ENCODE measurements around the gene COL4A1.

Gene COL4A1

GRCh38 chr13:110338441-110339101 is 31.6 kb upstream of the COL4A1 start:
- no peak for TF ChIP-seq POLR2AphosphoS5 (IDR thresholded peaks at IDR 0.05; ENCODE audit: low read depth, low read length)

DNA sequence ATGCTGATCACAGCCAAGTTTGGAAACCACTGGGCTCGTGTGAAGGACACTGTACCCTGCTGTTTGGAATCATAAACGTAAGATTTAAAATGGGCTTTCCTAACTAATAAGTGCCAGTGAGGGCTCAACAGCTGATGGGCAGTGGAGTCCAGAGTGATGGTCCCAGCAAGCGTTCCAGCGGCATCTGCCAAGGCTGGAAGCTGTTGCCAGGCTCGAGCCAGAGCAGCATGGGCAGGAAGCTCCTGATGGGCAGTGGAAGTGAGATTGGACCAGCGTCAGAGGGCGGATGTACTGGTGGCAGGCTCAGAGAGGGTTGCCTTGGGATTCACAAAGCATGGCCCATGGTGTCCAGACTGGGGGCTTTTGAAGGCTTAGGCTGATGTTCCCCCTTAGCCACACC is 30.3 kb upstream of the COL4A1 start:
- TF ChIP-seq FOXP2 (optimal IDR thresholded peaks at IDR 0.05; ENCODE audit: borderline replicate concordance, extremely low read depth, extremely low read length, insufficient read depth) (no peak), TAF1 (IDR thresholded peaks at IDR 0.05; ENCODE audit: borderline replicate concordance, insufficient read depth, low read length) (no peak)

DNA sequence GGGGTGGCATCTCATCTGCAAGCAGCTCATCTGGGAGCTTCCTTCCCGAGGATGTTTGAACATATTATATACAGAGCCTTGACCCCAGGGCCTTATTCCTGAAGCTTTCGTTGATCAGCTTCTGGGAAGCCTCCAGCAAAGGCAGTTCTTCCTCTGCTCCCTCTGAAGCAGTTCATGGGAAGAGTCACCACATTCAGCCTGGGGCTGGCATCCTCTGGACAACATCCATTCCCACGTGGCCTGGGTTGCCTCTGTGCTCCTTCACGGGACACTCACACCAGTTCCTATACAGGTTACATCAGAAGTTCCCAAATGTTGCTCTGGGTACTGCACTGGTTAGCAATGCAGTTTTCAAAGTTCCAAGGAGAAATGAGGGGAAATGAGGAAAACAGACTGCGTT is 29.7 kb upstream of the COL4A1 start:
- TF ChIP-seq, protein P1, sequence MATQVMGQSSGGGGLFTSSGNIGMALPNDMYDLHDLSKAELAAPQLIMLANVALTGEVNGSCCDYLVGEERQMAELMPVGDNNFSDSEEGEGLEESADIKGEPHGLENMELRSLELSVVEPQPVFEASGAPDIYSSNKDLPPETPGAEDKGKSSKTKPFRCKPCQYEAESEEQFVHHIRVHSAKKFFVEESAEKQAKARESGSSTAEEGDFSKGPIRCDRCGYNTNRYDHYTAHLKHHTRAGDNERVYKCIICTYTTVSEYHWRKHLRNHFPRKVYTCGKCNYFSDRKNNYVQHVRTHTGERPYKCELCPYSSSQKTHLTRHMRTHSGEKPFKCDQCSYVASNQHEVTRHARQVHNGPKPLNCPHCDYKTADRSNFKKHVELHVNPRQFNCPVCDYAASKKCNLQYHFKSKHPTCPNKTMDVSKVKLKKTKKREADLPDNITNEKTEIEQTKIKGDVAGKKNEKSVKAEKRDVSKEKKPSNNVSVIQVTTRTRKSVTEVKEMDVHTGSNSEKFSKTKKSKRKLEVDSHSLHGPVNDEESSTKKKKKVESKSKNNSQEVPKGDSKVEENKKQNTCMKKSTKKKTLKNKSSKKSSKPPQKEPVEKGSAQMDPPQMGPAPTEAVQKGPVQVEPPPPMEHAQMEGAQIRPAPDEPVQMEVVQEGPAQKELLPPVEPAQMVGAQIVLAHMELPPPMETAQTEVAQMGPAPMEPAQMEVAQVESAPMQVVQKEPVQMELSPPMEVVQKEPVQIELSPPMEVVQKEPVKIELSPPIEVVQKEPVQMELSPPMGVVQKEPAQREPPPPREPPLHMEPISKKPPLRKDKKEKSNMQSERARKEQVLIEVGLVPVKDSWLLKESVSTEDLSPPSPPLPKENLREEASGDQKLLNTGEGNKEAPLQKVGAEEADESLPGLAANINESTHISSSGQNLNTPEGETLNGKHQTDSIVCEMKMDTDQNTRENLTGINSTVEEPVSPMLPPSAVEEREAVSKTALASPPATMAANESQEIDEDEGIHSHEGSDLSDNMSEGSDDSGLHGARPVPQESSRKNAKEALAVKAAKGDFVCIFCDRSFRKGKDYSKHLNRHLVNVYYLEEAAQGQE (IDR thresholded peaks at IDR 0.05; ENCODE audit: insufficient read depth in 1 of 2, low read depth in 2 of 2, low read length in 2 of 2): no peak
- TF ChIP-seq POLR2AphosphoS5 (IDR thresholded peaks at IDR 0.05; ENCODE audit: low read depth, low read length): no peak
- no peak for TF ChIP-seq TAF1 (IDR thresholded peaks at IDR 0.05; ENCODE audit: borderline replicate concordance, insufficient read depth, low read length)
- no peak for TF ChIP-seq FOXP2 (optimal IDR thresholded peaks at IDR 0.05; ENCODE audit: borderline replicate concordance, extremely low read depth, extremely low read length, insufficient read depth)
- no peak for TF ChIP-seq SIN3A (IDR thresholded peaks at IDR 0.05; ENCODE audit: borderline replicate concordance, insufficient read depth, low read length)

DNA sequence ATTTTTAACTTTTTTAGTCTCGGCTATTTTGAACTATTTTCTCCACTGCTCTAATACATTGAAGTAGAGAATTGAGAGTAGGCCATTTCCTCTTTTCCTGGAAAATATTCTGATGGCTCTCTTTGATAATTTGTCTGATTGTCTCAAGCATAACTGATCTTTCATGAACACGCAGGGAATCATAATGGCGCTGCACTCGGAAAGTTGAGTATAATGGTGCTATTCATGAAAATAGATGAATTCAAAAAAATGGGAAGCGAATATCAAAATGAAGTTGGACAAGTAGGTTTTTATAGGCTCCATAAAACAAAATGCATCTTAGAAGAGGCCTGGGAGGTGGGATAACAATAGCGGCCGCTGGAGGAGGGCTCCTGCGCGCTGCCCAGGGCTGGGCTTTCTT is 29.2 kb upstream of the COL4A1 start:
- TF ChIP-seq, protein P1 (IDR thresholded peaks at IDR 0.05; ENCODE audit: insufficient read depth in 1 of 2, low read depth in 2 of 2, low read length in 2 of 2): no peak
- no peak for TF ChIP-seq FOXP2 (optimal IDR thresholded peaks at IDR 0.05; ENCODE audit: borderline replicate concordance, extremely low read depth, extremely low read length, insufficient read depth)
- no peak for TF ChIP-seq POLR2AphosphoS5 (IDR thresholded peaks at IDR 0.05; ENCODE audit: low read depth, low read length)
- no peak for TF ChIP-seq TAF1 (IDR thresholded peaks at IDR 0.05; ENCODE audit: borderline replicate concordance, insufficient read depth, low read length)

DNA sequence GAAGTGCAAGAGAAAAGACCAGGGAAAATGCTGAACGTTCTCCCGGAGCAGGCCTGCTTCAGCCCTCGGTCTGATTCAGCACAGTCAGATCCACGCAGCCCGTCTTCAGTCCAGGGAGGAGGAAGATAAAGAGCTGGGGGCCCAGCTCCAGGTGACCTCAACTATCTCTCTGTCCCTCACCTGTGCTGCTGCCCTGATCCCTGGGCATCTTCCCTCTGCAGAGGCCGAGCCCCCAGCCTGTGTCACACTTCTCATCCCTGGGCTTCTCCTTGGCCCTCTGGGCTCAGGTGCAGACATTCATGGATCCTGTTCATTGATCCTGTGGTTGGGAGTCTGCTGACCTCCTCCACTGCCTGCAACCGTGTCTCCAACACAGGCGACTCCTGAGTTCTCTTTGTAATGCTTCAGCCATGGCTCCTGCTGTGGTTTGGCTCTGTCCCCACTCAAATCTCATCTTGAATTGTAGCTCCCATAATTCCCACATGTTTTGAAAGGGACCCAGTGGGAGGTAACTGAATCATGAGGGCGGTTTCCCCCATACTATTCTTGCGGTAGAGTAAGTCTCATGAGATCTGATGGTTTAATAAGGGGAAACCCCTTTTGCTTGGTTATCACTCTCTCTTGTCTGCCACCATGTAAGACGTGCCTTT is 28.0 kb upstream of the COL4A1 start:
- TF ChIP-seq POLR2AphosphoS5 (IDR thresholded peaks at IDR 0.05; ENCODE audit: low read depth, low read length) (no peak), SIN3A (IDR thresholded peaks at IDR 0.05; ENCODE audit: borderline replicate concordance, insufficient read depth, low read length) (no peak), TAF1 (IDR thresholded peaks at IDR 0.05; ENCODE audit: borderline replicate concordance, insufficient read depth, low read length) (no peak), FOXP2 (optimal IDR thresholded peaks at IDR 0.05; ENCODE audit: borderline replicate concordance, extremely low read depth, extremely low read length, insufficient read depth) (no peak)
- TF ChIP-seq, protein P1 (IDR thresholded peaks at IDR 0.05; ENCODE audit: insufficient read depth in 1 of 2, low read depth in 2 of 2, low read length in 2 of 2): no peak

DNA sequence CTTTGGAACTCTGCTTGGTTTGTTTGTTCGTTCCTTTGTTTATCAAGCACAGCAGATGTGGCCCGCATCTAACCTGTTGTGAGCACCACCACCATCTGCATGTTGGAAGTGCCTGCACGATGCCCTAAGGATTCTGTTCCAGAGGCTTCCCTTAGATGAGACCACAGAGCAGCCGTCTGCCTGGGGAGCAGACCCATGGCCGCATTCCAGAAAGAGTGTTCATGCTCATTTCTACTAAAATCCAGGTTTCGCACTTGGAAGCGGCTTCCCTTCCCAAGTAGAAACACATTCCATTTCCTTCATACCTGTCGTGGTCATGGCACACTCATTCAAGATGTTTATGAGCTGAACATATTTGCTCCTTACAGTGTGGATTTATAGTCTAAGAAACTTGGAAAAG is 27.3 kb upstream of the COL4A1 start:
- TF ChIP-seq POLR2AphosphoS5 (IDR thresholded peaks at IDR 0.05; ENCODE audit: low read depth, low read length) (no peak), FOXP2 (optimal IDR thresholded peaks at IDR 0.05; ENCODE audit: borderline replicate concordance, extremely low read depth, extremely low read length, insufficient read depth) (no peak), SIN3A (IDR thresholded peaks at IDR 0.05; ENCODE audit: borderline replicate concordance, insufficient read depth, low read length) (no peak)
- TF ChIP-seq, protein P1 (IDR thresholded peaks at IDR 0.05; ENCODE audit: insufficient read depth in 1 of 2, low read depth in 2 of 2, low read length in 2 of 2): no peak
